ENCODE results near the gene B4GALT5.

Gene B4GALT5

DNA sequence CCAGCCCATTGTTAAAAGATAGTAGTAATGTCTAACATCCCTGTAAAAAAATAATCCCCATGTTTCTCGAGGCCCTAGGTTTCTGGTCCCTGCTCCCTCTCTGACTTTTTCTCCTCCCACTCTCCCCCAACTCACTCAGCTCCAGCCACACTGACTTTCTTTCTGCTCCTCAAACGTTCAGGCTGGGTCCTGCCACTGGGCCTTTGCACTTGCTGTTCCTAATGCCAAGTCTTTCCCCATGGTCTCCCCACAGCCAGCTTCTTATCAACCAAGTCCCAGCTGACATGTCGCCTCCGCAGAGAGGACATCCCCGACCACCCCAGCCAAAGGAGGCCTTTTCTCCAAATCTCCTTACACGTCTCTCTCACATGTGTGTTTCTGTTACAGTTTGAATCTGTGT, 123.9 kb downstream of the B4GALT5 start:
- Histone ChIP-seq H3K27ac (no peak overlapping the region), H3K79me2 (ENCODE audit: insufficient read depth, low read depth) (no peaks in the 10 kb centered on the region), H4K20me1 (ENCODE audit: insufficient read depth) (no peaks in the 10 kb centered on the region), H3K4me2 (no peak overlapping the region), H3K4me3 (IDR thresholded peaks at IDR 0.05; ENCODE audit: insufficient read depth, low read depth, low read length) (no peak overlapping the region), H3K4me1 (ENCODE audit: low read depth, poor library complexity, severe bottlenecking) (peaks cover 3% of the 10 kb centered on the region), H3K27me3 (ENCODE audit: insufficient read depth, low read depth) (peaks cover 6% of the 10 kb centered on the region; the same call in 1 of the 2 replicates), H3K9ac (no peak overlapping the region), H3K36me3 (ENCODE audit: insufficient read depth) (no peaks in the 10 kb centered on the region), H2AFZ (ENCODE audit: low read depth) (no peak overlapping the region)
- TF ChIP-seq, protein P1, sequence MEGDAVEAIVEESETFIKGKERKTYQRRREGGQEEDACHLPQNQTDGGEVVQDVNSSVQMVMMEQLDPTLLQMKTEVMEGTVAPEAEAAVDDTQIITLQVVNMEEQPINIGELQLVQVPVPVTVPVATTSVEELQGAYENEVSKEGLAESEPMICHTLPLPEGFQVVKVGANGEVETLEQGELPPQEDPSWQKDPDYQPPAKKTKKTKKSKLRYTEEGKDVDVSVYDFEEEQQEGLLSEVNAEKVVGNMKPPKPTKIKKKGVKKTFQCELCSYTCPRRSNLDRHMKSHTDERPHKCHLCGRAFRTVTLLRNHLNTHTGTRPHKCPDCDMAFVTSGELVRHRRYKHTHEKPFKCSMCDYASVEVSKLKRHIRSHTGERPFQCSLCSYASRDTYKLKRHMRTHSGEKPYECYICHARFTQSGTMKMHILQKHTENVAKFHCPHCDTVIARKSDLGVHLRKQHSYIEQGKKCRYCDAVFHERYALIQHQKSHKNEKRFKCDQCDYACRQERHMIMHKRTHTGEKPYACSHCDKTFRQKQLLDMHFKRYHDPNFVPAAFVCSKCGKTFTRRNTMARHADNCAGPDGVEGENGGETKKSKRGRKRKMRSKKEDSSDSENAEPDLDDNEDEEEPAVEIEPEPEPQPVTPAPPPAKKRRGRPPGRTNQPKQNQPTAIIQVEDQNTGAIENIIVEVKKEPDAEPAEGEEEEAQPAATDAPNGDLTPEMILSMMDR (conservative IDR thresholded peaks at IDR 0.05; ENCODE audit: low read depth, low read length), result no peak

DNA sequence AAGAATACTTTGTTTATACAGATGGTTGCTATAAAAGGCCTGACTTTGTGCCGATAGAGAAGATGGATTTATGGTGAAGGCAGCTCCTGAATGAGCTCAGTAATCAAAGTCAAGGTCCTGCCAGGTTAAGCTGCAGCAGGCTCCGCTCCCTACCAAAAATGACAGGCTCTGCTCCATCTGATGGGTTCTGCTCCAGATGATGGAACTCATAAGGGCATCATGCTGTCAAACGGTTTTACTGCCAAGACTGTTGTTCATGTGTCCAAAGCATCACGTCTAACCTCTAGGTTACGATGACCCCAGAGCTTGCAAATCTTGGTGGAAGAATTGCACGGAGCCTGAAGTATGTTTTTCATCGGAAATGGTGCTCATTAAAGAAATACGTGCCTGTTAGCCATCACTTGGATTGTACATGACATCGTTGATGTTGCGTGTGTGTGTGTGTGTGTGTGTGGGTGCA, 126.5 kb downstream of the B4GALT5 start:
- Histone ChIP-seq H3K36me3 (ENCODE audit: insufficient read depth) (no peaks in the 10 kb centered on the region), H3K27me3 (ENCODE audit: insufficient read depth, low read depth) (no peaks in the 10 kb centered on the region; the same call in 1 of the 2 replicates), H3K4me3 (IDR thresholded peaks at IDR 0.05; ENCODE audit: insufficient read depth, low read depth, low read length) (no peak overlapping the region), H4K20me1 (ENCODE audit: insufficient read depth) (no peaks in the 10 kb centered on the region), H3K4me1 (ENCODE audit: low read depth, poor library complexity, severe bottlenecking) (peaks cover 3% of the 10 kb centered on the region), H3K79me2 (ENCODE audit: insufficient read depth, low read depth) (no peaks in the 10 kb centered on the region), H3K9ac (no peak overlapping the region), H3K4me2 (no peak overlapping the region), H2AFZ (ENCODE audit: low read depth) (no peak overlapping the region), H3K27ac (no peak overlapping the region)
- TF ChIP-seq, protein P1 (conservative IDR thresholded peaks at IDR 0.05; ENCODE audit: low read depth, low read length), result no peak

DNA sequence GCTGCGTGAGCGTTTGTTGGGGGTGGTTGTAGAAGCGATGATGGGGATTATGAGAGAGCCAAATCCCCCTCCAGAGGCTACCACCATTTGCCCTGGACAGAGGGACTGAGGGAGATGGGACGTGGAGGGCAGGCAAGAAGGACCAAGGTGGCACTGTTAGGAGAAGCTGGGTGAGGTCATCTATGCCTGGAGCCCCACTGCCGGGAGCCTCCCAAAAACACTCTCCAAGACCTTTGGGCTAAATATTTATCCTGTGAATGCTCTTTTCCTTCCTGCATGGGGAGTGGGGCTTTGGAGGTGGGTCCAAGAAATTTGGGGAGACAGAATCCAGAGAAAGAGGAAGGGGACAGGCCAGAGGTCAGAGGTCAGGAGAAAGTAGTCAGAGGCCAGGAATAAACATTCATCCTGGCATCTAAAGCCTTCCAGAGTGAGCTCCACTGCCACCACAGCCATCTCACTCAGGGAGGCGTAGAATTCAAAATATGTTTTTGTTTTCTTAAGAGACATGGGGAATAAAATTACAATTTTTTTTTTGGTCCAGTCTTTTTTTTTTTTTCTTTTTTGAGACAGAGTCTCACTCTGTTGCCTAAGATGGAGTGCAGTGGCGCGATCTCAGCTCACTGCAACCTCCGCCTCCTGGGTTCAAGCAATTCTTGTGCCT, 128.0 kb downstream of the B4GALT5 start:
- Histone ChIP-seq H3K79me2 (ENCODE audit: insufficient read depth, low read depth) (no peaks in the 10 kb centered on the region), H3K4me1 (ENCODE audit: low read depth, poor library complexity, severe bottlenecking) (no peaks in the 10 kb centered on the region), H3K27me3 (ENCODE audit: insufficient read depth, low read depth) (no peaks in the 10 kb centered on the region; the same call in 1 of the 2 replicates), H3K4me3 (IDR thresholded peaks at IDR 0.05; ENCODE audit: insufficient read depth, low read depth, low read length) (no peak overlapping the region), H2AFZ (ENCODE audit: low read depth) (no peak overlapping the region), H4K20me1 (ENCODE audit: insufficient read depth) (no peaks in the 10 kb centered on the region), H3K9ac (no peak overlapping the region), H3K36me3 (ENCODE audit: insufficient read depth) (no peaks in the 10 kb centered on the region), H3K27ac (no peak overlapping the region), H3K4me2 (no peak overlapping the region)
- TF ChIP-seq, protein P1 (conservative IDR thresholded peaks at IDR 0.05; ENCODE audit: low read depth, low read length), result no peak

DNA sequence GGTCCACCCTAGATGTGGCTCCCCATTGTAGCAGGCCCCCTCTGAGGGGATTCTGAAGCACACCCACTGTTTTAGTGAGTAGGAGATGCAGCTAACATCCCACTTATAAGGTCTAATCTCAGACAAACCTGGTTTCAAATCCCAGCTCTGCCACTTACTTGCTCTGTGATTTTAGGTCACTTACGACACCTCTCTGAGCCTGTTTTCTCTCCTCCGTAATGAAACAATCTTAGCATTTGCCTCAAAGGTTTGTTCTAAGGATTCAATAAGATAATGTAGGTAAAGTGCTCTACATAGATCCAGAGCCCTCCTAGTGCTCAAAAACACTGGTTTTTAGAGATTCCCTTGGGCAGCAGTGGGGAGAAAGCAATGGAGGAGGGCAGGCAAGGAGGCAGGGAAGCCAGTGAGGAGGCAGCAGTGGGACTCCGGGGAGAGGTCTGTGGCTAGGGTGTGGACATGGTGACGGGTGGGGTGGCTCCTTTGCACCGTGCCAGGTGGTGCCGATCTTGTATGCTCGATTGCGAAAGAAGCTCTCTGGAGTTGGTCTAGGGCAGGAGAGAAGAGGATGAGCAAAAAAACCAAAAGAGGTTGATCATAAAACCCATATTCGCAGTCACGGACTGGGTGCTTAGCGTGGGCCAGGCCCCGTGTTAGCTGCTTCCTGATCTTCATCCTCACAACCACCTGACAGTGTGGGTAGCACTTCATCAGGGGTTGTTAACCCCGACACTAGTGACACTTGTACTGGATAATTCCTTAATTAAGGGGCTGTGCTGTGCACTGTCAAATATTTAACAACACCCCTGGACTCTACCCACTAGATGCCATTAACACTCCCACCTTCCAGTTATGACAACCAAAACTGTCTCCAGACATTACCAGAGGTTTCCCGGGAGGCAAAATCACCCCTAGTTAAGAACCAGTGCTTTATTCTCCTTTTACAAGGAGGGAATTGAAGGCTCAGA, 129.0 kb downstream of the B4GALT5 start:
- Histone ChIP-seq H2AFZ (ENCODE audit: low read depth) (no peak overlapping the region), H3K27ac (no peak overlapping the region), H3K36me3 (ENCODE audit: insufficient read depth) (no peaks in the 10 kb centered on the region), H4K20me1 (ENCODE audit: insufficient read depth) (no peaks in the 10 kb centered on the region), H3K79me2 (ENCODE audit: insufficient read depth, low read depth) (no peaks in the 10 kb centered on the region), H3K4me1 (ENCODE audit: low read depth, poor library complexity, severe bottlenecking) (no peaks in the 10 kb centered on the region), H3K4me3 (IDR thresholded peaks at IDR 0.05; ENCODE audit: insufficient read depth, low read depth, low read length) (no peak overlapping the region), H3K4me2 (no peak overlapping the region), H3K9ac (no peak overlapping the region), H3K27me3 (ENCODE audit: insufficient read depth, low read depth) (peaks cover under 1% of the 10 kb centered on the region; the same call in 1 of the 2 replicates)
- TF ChIP-seq, protein P1 (conservative IDR thresholded peaks at IDR 0.05; ENCODE audit: low read depth, low read length), result no peak

Data from KMS-11 (cell line).